ENCODE results near the gene SLC9A1.

SLC9A1 gene

GRCh38 chr1:27136998-27137542, 17.9 kb downstream of the SLC9A1 start:
- Histone ChIP-seq H3K9ac (ENCODE audit: low read depth in 1 of 2, low read length in 2 of 2) (peak overlapping the region; percentile 62 to 63), H3K4me3 (ENCODE audit: low read depth in 1 of 2, low read length in 2 of 2) (peak overlapping the region; percentile 32 to 57), H3K9me3 (ENCODE audit: control insufficient read depth in 1 of 2, low read length in 2 of 2) (no peaks in the 10 kb centered on the region), H3K27ac (ENCODE audit: low read depth, low read length) (peak overlapping the region; percentile 84), H3K27me3 (ENCODE audit: control insufficient read depth in 1 of 2, insufficient read depth in 2 of 2, low read length in 2 of 2) (no peaks in the 10 kb centered on the region), H3K36me3 (ENCODE audit: control insufficient read depth in 1 of 2, insufficient read depth in 2 of 2, low read length in 2 of 2) (peaks cover 0 to 3% of the 10 kb centered on the region in 2 donors), H3K4me1 (ENCODE audit: control insufficient read depth in 1 of 2, insufficient read depth in 2 of 2, low read length in 2 of 2) (peaks cover 67 to 80% of the 10 kb centered on the region in 2 donors)

- peaks cover 62 to 74% of the 10 kb centered on the region in 2 donors for H3K4me1 ChIP-seq (ENCODE audit: control insufficient read depth in 1 of 2, insufficient read depth in 2 of 2, low read length in 2 of 2)
- no peaks in the 10 kb centered on the region for H3K27me3 ChIP-seq (ENCODE audit: control insufficient read depth in 1 of 2, insufficient read depth in 2 of 2, low read length in 2 of 2)
- H3K27ac ChIP-seq (ENCODE audit: low read depth, low read length), result no peak overlapping the region
- peaks cover 0 to 3% of the 10 kb centered on the region in 2 donors for H3K36me3 ChIP-seq (ENCODE audit: control insufficient read depth in 1 of 2, insufficient read depth in 2 of 2, low read length in 2 of 2)
- peak overlapping the region; percentile 0 to 26 for H3K4me3 ChIP-seq (ENCODE audit: low read depth in 1 of 2, low read length in 2 of 2)
- H3K9me3 ChIP-seq (ENCODE audit: control insufficient read depth in 1 of 2, low read length in 2 of 2), result no peaks in the 10 kb centered on the region
- H3K9ac ChIP-seq (ENCODE audit: low read depth in 1 of 2, low read length in 2 of 2), result peak overlapping the region in 1 of 2 donors; percentile 62
Measured at GRCh38 chr1:27136236-27136551, 18.7 kb downstream of the SLC9A1 start.

GRCh38 chr1:27135541-27136235, 19.2 kb downstream of the SLC9A1 start:
- H3K4me3 ChIP-seq (ENCODE audit: low read depth in 1 of 2, low read length in 2 of 2), result peak overlapping the region in 1 of 2 donors; percentile 26
- H3K27me3 ChIP-seq (ENCODE audit: control insufficient read depth in 1 of 2, insufficient read depth in 2 of 2, low read length in 2 of 2), result no peaks in the 10 kb centered on the region
- H3K9me3 ChIP-seq (ENCODE audit: control insufficient read depth in 1 of 2, low read length in 2 of 2), result no peaks in the 10 kb centered on the region
- peaks cover 62 to 76% of the 10 kb centered on the region in 2 donors for H3K4me1 ChIP-seq (ENCODE audit: control insufficient read depth in 1 of 2, insufficient read depth in 2 of 2, low read length in 2 of 2)
- H3K36me3 ChIP-seq (ENCODE audit: control insufficient read depth in 1 of 2, insufficient read depth in 2 of 2, low read length in 2 of 2), result peaks cover 0 to 3% of the 10 kb centered on the region in 2 donors
- no peak overlapping the region for H3K27ac ChIP-seq (ENCODE audit: low read depth, low read length)
- H3K9ac ChIP-seq (ENCODE audit: low read depth in 1 of 2, low read length in 2 of 2), result no peak overlapping the region

GRCh38 chr1:27133991-27134390, 20.9 kb downstream of the SLC9A1 start:
- H3K36me3 ChIP-seq (ENCODE audit: control insufficient read depth in 1 of 2, insufficient read depth in 2 of 2, low read length in 2 of 2), result peaks cover 0 to 6% of the 10 kb centered on the region in 2 donors
- H3K9me3 ChIP-seq (ENCODE audit: control insufficient read depth in 1 of 2, low read length in 2 of 2), result no peaks in the 10 kb centered on the region
- H3K27ac ChIP-seq (ENCODE audit: low read depth, low read length), result no peak overlapping the region
- no peak overlapping the region for H3K4me3 ChIP-seq (ENCODE audit: low read depth in 1 of 2, low read length in 2 of 2)
- H3K27me3 ChIP-seq (ENCODE audit: control insufficient read depth in 1 of 2, insufficient read depth in 2 of 2, low read length in 2 of 2), result no peaks in the 10 kb centered on the region
- H3K9ac ChIP-seq (ENCODE audit: low read depth in 1 of 2, low read length in 2 of 2), result no peak overlapping the region
- H3K4me1 ChIP-seq (ENCODE audit: control insufficient read depth in 1 of 2, insufficient read depth in 2 of 2, low read length in 2 of 2), result peaks cover 55 to 67% of the 10 kb centered on the region in 2 donors

- Histone ChIP-seq H3K9ac (ENCODE audit: low read depth in 1 of 2, low read length in 2 of 2) (no peak overlapping the region), H3K9me3 (ENCODE audit: control insufficient read depth in 1 of 2, low read length in 2 of 2) (no peaks in the 10 kb centered on the region), H3K27me3 (ENCODE audit: control insufficient read depth in 1 of 2, insufficient read depth in 2 of 2, low read length in 2 of 2) (no peaks in the 10 kb centered on the region), H3K36me3 (ENCODE audit: control insufficient read depth in 1 of 2, insufficient read depth in 2 of 2, low read length in 2 of 2) (peaks cover 0 to 6% of the 10 kb centered on the region in 2 donors), H3K27ac (ENCODE audit: low read depth, low read length) (no peak overlapping the region), H3K4me1 (ENCODE audit: control insufficient read depth in 1 of 2, insufficient read depth in 2 of 2, low read length in 2 of 2) (peaks cover 46 to 58% of the 10 kb centered on the region in 2 donors), H3K4me3 (ENCODE audit: low read depth in 1 of 2, low read length in 2 of 2) (no peak overlapping the region)
Measured at GRCh38 chr1:27133158-27133557, 21.8 kb downstream of the SLC9A1 start.

- H3K27ac ChIP-seq (ENCODE audit: low read depth, low read length), result peak overlapping the region; percentile 61
- no peak overlapping the region for H3K4me3 ChIP-seq (ENCODE audit: low read depth in 1 of 2, low read length in 2 of 2)
- no peaks in the 10 kb centered on the region for H3K9me3 ChIP-seq (ENCODE audit: control insufficient read depth in 1 of 2, low read length in 2 of 2)
- no peaks in the 10 kb centered on the region for H3K27me3 ChIP-seq (ENCODE audit: control insufficient read depth in 1 of 2, insufficient read depth in 2 of 2, low read length in 2 of 2)
- H3K9ac ChIP-seq (ENCODE audit: low read depth in 1 of 2, low read length in 2 of 2), result peak overlapping the region; percentile 15 to 34
- peaks cover 0 to 8% of the 10 kb centered on the region in 2 donors for H3K36me3 ChIP-seq (ENCODE audit: control insufficient read depth in 1 of 2, insufficient read depth in 2 of 2, low read length in 2 of 2)
- peaks cover 41 to 53% of the 10 kb centered on the region in 2 donors for H3K4me1 ChIP-seq (ENCODE audit: control insufficient read depth in 1 of 2, insufficient read depth in 2 of 2, low read length in 2 of 2)
Measured at GRCh38 chr1:27132624-27133023, 22.3 kb downstream of the SLC9A1 start.

GRCh38 chr1:27132147-27132546, 22.8 kb downstream of the SLC9A1 start:
- no peaks in the 10 kb centered on the region for H3K9me3 ChIP-seq (ENCODE audit: control insufficient read depth in 1 of 2, low read length in 2 of 2)
- H3K4me1 ChIP-seq (ENCODE audit: control insufficient read depth in 1 of 2, insufficient read depth in 2 of 2, low read length in 2 of 2), result peaks cover 36 to 48% of the 10 kb centered on the region in 2 donors
- no peaks in the 10 kb centered on the region for H3K27me3 ChIP-seq (ENCODE audit: control insufficient read depth in 1 of 2, insufficient read depth in 2 of 2, low read length in 2 of 2)
- H3K4me3 ChIP-seq (ENCODE audit: low read depth in 1 of 2, low read length in 2 of 2), result no peak overlapping the region
- H3K27ac ChIP-seq (ENCODE audit: low read depth, low read length), result peak overlapping the region; percentile 61
- H3K36me3 ChIP-seq (ENCODE audit: control insufficient read depth in 1 of 2, insufficient read depth in 2 of 2, low read length in 2 of 2), result peaks cover 0 to 12% of the 10 kb centered on the region in 2 donors
- peak overlapping the region; percentile 15 to 34 for H3K9ac ChIP-seq (ENCODE audit: low read depth in 1 of 2, low read length in 2 of 2)

- Histone ChIP-seq H3K9ac (ENCODE audit: low read depth in 1 of 2, low read length in 2 of 2) (no peak overlapping the region), H3K36me3 (ENCODE audit: control insufficient read depth in 1 of 2, insufficient read depth in 2 of 2, low read length in 2 of 2) (peaks cover 0 to 24% of the 10 kb centered on the region in 2 donors), H3K9me3 (ENCODE audit: control insufficient read depth in 1 of 2, low read length in 2 of 2) (no peaks in the 10 kb centered on the region), H3K27me3 (ENCODE audit: control insufficient read depth in 1 of 2, insufficient read depth in 2 of 2, low read length in 2 of 2) (no peaks in the 10 kb centered on the region), H3K4me3 (ENCODE audit: low read depth in 1 of 2, low read length in 2 of 2) (no peak overlapping the region), H3K4me1 (ENCODE audit: control insufficient read depth in 1 of 2, insufficient read depth in 2 of 2, low read length in 2 of 2) (peaks cover 23 to 35% of the 10 kb centered on the region in 2 donors), H3K27ac (ENCODE audit: low read depth, low read length) (peak overlapping the region; percentile 66)
Measured at GRCh38 chr1:27130798-27131197, 24.1 kb downstream of the SLC9A1 start.

GRCh38 chr1:27129225-27129624, 25.7 kb downstream of the SLC9A1 start:
- Histone ChIP-seq H3K9ac (ENCODE audit: low read depth in 1 of 2, low read length in 2 of 2) (no peak overlapping the region), H3K27me3 (ENCODE audit: control insufficient read depth in 1 of 2, insufficient read depth in 2 of 2, low read length in 2 of 2) (no peaks in the 10 kb centered on the region), H3K27ac (ENCODE audit: low read depth, low read length) (no peak overlapping the region), H3K4me1 (ENCODE audit: control insufficient read depth in 1 of 2, insufficient read depth in 2 of 2, low read length in 2 of 2) (peaks cover 22 to 36% of the 10 kb centered on the region in 2 donors), H3K4me3 (ENCODE audit: low read depth in 1 of 2, low read length in 2 of 2) (no peak overlapping the region), H3K9me3 (ENCODE audit: control insufficient read depth in 1 of 2, low read length in 2 of 2) (no peaks in the 10 kb centered on the region), H3K36me3 (ENCODE audit: control insufficient read depth in 1 of 2, insufficient read depth in 2 of 2, low read length in 2 of 2) (peaks cover 0 to 24% of the 10 kb centered on the region in 2 donors)

- Histone ChIP-seq H3K27me3 (ENCODE audit: control insufficient read depth in 1 of 2, insufficient read depth in 2 of 2, low read length in 2 of 2) (no peaks in the 10 kb centered on the region), H3K4me1 (ENCODE audit: control insufficient read depth in 1 of 2, insufficient read depth in 2 of 2, low read length in 2 of 2) (peaks cover 29 to 36% of the 10 kb centered on the region in 2 donors), H3K9me3 (ENCODE audit: control insufficient read depth in 1 of 2, low read length in 2 of 2) (no peaks in the 10 kb centered on the region), H3K36me3 (ENCODE audit: control insufficient read depth in 1 of 2, insufficient read depth in 2 of 2, low read length in 2 of 2) (peaks cover 0 to 24% of the 10 kb centered on the region in 2 donors), H3K9ac (ENCODE audit: low read depth in 1 of 2, low read length in 2 of 2) (no peak overlapping the region), H3K27ac (ENCODE audit: low read depth, low read length) (no peak overlapping the region), H3K4me3 (ENCODE audit: low read depth in 1 of 2, low read length in 2 of 2) (no peak overlapping the region)
Measured at GRCh38 chr1:27127419-27127818, 27.5 kb downstream of the SLC9A1 start.
